ENCODE data around the gene TJP3.

Gene TJP3

GRCh38 chr19:3785938-3786824 is 78.0 kb downstream of the TJP3 start, which contains the start of gene MATK:
TSS of gene MATK (minus strand) at chr19:3786381. CDS start at chr19:3785135, 1,246 bp downstream.
- no peak for DNase-seq

GRCh38 chr19:3788996-3789778 is 81.0 kb downstream of the TJP3 start:
- no peak for DNase-seq

GRCh38 chr19:3790209-3790734 is 82.1 kb downstream of the TJP3 start:
- no peak for DNase-seq

GRCh38 chr19:3790941-3791340 is 82.8 kb downstream of the TJP3 start:
- DNase-seq = no peak

DNA sequence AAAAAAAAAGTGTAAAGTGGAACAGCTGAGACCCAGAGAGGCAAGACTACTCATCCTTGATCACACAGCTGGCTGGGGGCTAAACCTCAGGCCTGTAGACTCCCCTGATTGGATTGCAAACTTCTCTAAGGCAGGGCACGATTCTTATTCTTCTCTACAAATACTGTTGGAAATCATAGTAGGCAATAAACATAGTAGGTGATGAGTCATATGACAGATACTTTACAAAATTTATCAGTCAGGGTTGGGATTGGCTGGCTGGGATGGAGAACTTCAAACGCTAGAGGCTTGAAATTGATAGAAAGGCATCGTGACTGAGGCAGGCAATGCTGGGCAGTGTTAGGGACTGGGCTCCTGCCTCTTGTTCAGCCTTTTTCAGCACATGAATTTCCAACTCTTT is 83.9 kb downstream of the TJP3 start:
- no peak for DNase-seq

DNA sequence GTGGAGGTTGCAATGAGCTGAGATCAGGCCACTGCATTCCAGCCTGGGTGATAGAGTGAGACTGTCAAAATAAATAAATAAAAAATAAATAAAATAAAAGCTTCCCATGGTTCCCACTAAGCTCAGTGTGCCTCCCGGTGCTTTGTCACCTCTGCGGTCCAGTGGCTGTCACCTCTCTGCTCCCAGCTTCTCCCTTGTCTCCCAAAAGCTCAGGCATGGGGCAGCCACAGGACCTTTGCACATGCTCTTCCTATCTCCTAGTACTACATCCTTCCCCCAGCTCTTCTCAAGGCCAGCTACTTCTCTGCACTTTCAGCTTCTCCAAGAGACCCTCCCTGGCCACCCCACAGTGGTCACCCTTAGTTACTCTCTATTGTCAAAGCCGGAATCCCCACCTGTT is 85.6 kb downstream of the TJP3 start:
- no peak for DNase-seq

- no peak for DNase-seq
Measured at GRCh38 chr19:3796358-3796757, 88.2 kb downstream of the TJP3 start.

DNA sequence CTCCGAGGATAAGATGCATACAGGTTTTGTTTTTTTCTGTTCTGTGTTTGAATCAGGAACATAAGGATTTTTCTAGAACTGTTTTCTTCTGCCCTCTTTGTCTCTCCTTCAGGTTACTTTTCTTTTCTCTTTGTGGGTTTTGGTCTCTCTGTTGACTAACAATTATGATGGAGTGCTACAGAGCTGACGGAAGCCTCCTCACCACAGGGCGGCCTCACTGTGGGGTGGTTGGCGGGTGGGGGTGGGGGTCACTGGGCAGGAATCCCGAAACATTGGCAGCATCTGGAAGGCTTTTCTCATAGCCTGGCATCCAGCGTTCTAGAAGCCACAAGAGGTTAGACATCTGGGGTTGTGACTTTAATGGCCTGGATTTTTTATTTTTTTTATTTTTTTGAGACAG is 90.0 kb downstream of the TJP3 start:
- DNase-seq = no peak

Data from NCI-H2029 treated with DMSO at 0.1 percent for 48 hours (cell line).